ENCODE results near the gene PRG2.

PRG2 gene

GRCh38 chr11:57349491-57350274 lies 40.8 kb downstream of the PRG2 start:
- Histone ChIP-seq H3K4me1 (ENCODE audit: control insufficient read depth, insufficient read depth, low read length, poor library complexity, severe bottlenecking) (peaks cover 7% of the 10 kb centered on the region), H3K36me3 (ENCODE audit: control insufficient read depth, insufficient read depth, low read length) (no peaks in the 10 kb centered on the region), H3K27me3 (replicated peaks; ENCODE audit: control insufficient read depth, insufficient read depth, low read length, poor library complexity, severe bottlenecking) (no peaks in the 10 kb centered on the region), H3K4me3 (ENCODE audit: insufficient read depth, low read depth, low read length, poor library complexity, severe bottlenecking) (no peak overlapping the region), H3K9me3 (ENCODE audit: control insufficient read depth, low read length) (no peaks in the 10 kb centered on the region), H3K27ac (ENCODE audit: insufficient read depth, low read length, poor library complexity, severe bottlenecking) (no peak overlapping the region)
- peak; percentile 27 to 44 (median 39) for DNase-seq

DNA sequence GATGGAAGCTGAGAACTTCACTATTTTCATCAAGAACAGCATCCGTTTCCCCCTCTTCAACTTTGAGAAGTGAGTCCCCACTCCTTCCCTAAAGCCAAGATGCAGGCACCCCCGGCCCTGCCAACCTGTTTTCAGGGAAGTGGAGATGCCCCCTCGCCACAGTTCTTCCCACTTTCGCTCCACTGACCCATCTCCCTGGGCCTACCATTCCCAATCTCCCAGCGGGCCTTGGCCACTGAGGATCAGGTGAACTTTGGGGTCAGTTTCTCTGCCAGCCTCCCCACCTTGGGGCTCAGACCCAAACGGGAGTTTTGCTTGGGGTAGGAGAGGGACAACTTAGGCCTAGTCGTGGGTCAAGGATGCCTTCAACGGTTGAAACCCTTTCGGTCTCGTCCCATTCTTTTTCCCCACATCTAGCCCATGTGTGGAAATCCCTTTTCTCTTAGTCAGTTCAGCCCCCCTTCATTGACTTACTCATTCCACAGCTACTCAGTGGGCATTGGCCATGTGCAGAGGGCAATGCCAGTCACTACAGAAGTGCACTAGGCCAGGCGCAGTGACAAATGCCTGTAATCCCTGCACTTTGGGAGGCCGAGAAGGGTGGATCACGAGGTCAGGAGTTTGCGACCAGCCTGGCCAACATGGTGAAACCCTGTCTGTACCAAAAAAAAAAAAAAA lies 41.7 kb downstream of the PRG2 start:
- Histone ChIP-seq H3K36me3 (ENCODE audit: control insufficient read depth, insufficient read depth, low read length) (no peaks in the 10 kb centered on the region), H3K4me3 (ENCODE audit: insufficient read depth, low read depth, low read length, poor library complexity, severe bottlenecking) (no peak overlapping the region), H3K9me3 (ENCODE audit: control insufficient read depth, low read length) (no peaks in the 10 kb centered on the region), H3K27me3 (replicated peaks; ENCODE audit: control insufficient read depth, insufficient read depth, low read length, poor library complexity, severe bottlenecking) (no peaks in the 10 kb centered on the region), H3K4me1 (ENCODE audit: control insufficient read depth, insufficient read depth, low read length, poor library complexity, severe bottlenecking) (peaks cover 7% of the 10 kb centered on the region), H3K27ac (ENCODE audit: insufficient read depth, low read length, poor library complexity, severe bottlenecking) (no peak overlapping the region)
- no peak for DNase-seq

DNA sequence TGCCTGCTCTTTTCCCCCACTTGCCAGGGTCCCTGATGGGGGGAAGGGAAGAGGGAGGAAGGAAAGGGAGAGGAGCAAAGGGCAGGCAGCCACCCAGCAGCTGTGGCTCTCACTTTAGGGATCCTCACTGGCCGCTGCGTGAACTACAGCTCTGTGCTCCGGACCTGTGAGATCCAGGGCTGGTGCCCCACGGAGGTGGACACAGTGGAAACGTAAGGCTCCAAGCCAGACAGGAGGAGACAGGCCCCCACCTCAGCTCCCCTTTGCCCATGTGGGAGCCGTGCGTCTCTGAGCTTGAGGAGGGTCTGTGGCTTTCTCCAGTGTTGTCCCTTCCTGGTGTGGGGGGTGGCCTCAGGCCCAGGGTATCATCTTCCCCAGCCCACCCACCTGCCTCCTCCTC lies 42.4 kb downstream of the PRG2 start:
- Histone ChIP-seq H3K9me3 (ENCODE audit: control insufficient read depth, low read length) (no peaks in the 10 kb centered on the region), H3K27ac (ENCODE audit: insufficient read depth, low read length, poor library complexity, severe bottlenecking) (no peak overlapping the region), H3K36me3 (ENCODE audit: control insufficient read depth, insufficient read depth, low read length) (no peaks in the 10 kb centered on the region), H3K4me1 (ENCODE audit: control insufficient read depth, insufficient read depth, low read length, poor library complexity, severe bottlenecking) (peaks cover 7% of the 10 kb centered on the region), H3K27me3 (replicated peaks; ENCODE audit: control insufficient read depth, insufficient read depth, low read length, poor library complexity, severe bottlenecking) (no peaks in the 10 kb centered on the region), H3K4me3 (ENCODE audit: insufficient read depth, low read depth, low read length, poor library complexity, severe bottlenecking) (no peak overlapping the region)
- no peak for DNase-seq

- Histone ChIP-seq H3K4me3 (ENCODE audit: insufficient read depth, low read depth, low read length, poor library complexity, severe bottlenecking) (no peak overlapping the region), H3K27ac (ENCODE audit: insufficient read depth, low read length, poor library complexity, severe bottlenecking) (no peak overlapping the region), H3K9me3 (ENCODE audit: control insufficient read depth, low read length) (no peaks in the 10 kb centered on the region), H3K36me3 (ENCODE audit: control insufficient read depth, insufficient read depth, low read length) (no peaks in the 10 kb centered on the region), H3K4me1 (ENCODE audit: control insufficient read depth, insufficient read depth, low read length, poor library complexity, severe bottlenecking) (peaks cover 7% of the 10 kb centered on the region), H3K27me3 (replicated peaks; ENCODE audit: control insufficient read depth, insufficient read depth, low read length, poor library complexity, severe bottlenecking) (no peaks in the 10 kb centered on the region)
- no peak for DNase-seq
Measured at GRCh38 chr11:57347336-57347735, 43.1 kb downstream of the PRG2 start.

DNA sequence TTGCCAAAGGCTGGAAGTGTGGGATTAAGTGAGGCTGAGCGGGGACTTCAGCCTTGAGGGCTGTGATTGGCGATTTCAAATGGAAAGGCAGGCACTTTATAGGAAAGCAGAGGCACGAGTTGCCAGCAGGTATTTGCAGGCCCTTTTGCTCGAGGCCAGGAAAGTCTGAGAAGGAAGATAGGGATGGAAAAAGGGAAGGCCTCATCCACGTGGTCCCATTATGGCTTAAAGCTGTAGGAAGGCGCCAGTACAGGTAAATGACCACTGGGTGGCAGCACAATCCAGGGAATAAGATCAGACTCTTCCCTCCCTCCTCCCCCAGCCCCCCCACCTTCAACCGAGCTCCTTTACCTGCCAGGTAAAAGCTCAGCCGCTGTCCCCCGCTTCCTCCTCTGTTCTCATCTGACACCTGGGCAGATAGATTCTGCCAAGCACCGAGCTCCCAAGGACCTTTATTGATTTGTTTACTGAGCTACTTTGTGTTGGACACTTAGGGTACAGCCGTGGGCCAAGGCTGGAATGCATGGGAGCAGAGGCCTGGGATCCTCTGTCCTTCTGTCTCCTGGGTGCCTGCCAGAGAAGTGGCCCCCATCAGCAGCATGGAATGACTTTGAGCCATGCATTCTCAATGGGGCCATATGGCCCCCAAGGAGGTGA lies 44.8 kb downstream of the PRG2 start:
- H3K4me3 ChIP-seq (ENCODE audit: insufficient read depth, low read depth, low read length, poor library complexity, severe bottlenecking), result no peak overlapping the region
- H3K4me1 ChIP-seq (ENCODE audit: control insufficient read depth, insufficient read depth, low read length, poor library complexity, severe bottlenecking), result peaks cover 7% of the 10 kb centered on the region
- no peaks in the 10 kb centered on the region for H3K9me3 ChIP-seq (ENCODE audit: control insufficient read depth, low read length)
- no peaks in the 10 kb centered on the region for H3K36me3 ChIP-seq (ENCODE audit: control insufficient read depth, insufficient read depth, low read length)
- no peak overlapping the region for H3K27ac ChIP-seq (ENCODE audit: insufficient read depth, low read length, poor library complexity, severe bottlenecking)
- DNase-seq, result peak; percentile 36 to 66 (median 44)
- H3K27me3 ChIP-seq (replicated peaks; ENCODE audit: control insufficient read depth, insufficient read depth, low read length, poor library complexity, severe bottlenecking), result no peaks in the 10 kb centered on the region

GRCh38 chr11:57344826-57345225 lies 45.6 kb downstream of the PRG2 start:
- Histone ChIP-seq H3K4me1 (ENCODE audit: control insufficient read depth, insufficient read depth, low read length, poor library complexity, severe bottlenecking) (peaks cover 4% of the 10 kb centered on the region), H3K9me3 (ENCODE audit: control insufficient read depth, low read length) (no peaks in the 10 kb centered on the region), H3K4me3 (ENCODE audit: insufficient read depth, low read depth, low read length, poor library complexity, severe bottlenecking) (no peak overlapping the region), H3K27me3 (replicated peaks; ENCODE audit: control insufficient read depth, insufficient read depth, low read length, poor library complexity, severe bottlenecking) (no peaks in the 10 kb centered on the region), H3K36me3 (ENCODE audit: control insufficient read depth, insufficient read depth, low read length) (no peaks in the 10 kb centered on the region), H3K27ac (ENCODE audit: insufficient read depth, low read length, poor library complexity, severe bottlenecking) (no peak overlapping the region)
- no peak for DNase-seq

GRCh38 chr11:57343825-57344224 lies 46.6 kb downstream of the PRG2 start:
- H3K27me3 ChIP-seq (replicated peaks; ENCODE audit: control insufficient read depth, insufficient read depth, low read length, poor library complexity, severe bottlenecking), result no peaks in the 10 kb centered on the region
- no peaks in the 10 kb centered on the region for H3K36me3 ChIP-seq (ENCODE audit: control insufficient read depth, insufficient read depth, low read length)
- no peak overlapping the region for H3K4me3 ChIP-seq (ENCODE audit: insufficient read depth, low read depth, low read length, poor library complexity, severe bottlenecking)
- DNase-seq, result no peak
- H3K9me3 ChIP-seq (ENCODE audit: control insufficient read depth, low read length), result no peaks in the 10 kb centered on the region
- no peak overlapping the region for H3K27ac ChIP-seq (ENCODE audit: insufficient read depth, low read length, poor library complexity, severe bottlenecking)
- peaks cover 4% of the 10 kb centered on the region for H3K4me1 ChIP-seq (ENCODE audit: control insufficient read depth, insufficient read depth, low read length, poor library complexity, severe bottlenecking)

DNA sequence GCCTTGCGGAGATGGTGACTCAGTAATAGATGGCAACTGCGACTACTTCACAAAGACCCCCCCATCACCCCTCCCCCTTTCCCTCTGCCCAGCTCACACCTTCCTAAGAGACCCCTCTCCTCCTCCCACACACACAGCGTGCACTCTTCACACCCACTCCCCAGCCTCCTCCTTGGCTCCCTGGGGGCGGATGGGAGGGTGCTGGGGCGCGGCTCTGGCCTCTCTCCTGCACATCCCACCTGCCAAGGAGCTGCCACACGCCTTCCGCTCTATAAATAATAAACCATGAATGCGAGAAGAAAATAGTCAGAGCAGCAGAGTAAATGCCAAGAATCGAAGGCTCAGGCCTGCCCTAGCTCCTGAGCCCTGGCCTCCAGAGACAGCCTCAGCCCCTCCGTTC lies 47.7 kb downstream of the PRG2 start:
- Histone ChIP-seq H3K4me1 (ENCODE audit: control insufficient read depth, insufficient read depth, low read length, poor library complexity, severe bottlenecking) (peaks cover 4% of the 10 kb centered on the region), H3K27ac (ENCODE audit: insufficient read depth, low read length, poor library complexity, severe bottlenecking) (no peak overlapping the region), H3K27me3 (replicated peaks; ENCODE audit: control insufficient read depth, insufficient read depth, low read length, poor library complexity, severe bottlenecking) (no peaks in the 10 kb centered on the region), H3K4me3 (ENCODE audit: insufficient read depth, low read depth, low read length, poor library complexity, severe bottlenecking) (no peak overlapping the region), H3K9me3 (ENCODE audit: control insufficient read depth, low read length) (no peaks in the 10 kb centered on the region), H3K36me3 (ENCODE audit: control insufficient read depth, insufficient read depth, low read length) (no peaks in the 10 kb centered on the region)
- no peak for DNase-seq

GRCh38 chr11:57341250-57341808 lies 49.1 kb downstream of the PRG2 start:
- H3K4me1 ChIP-seq (ENCODE audit: control insufficient read depth, insufficient read depth, low read length, poor library complexity, severe bottlenecking), result peaks cover 9% of the 10 kb centered on the region
- H3K27ac ChIP-seq (ENCODE audit: insufficient read depth, low read length, poor library complexity, severe bottlenecking), result no peak overlapping the region
- no peak for DNase-seq
- no peak overlapping the region for H3K4me3 ChIP-seq (ENCODE audit: insufficient read depth, low read depth, low read length, poor library complexity, severe bottlenecking)
- H3K9me3 ChIP-seq (ENCODE audit: control insufficient read depth, low read length), result no peaks in the 10 kb centered on the region
- no peaks in the 10 kb centered on the region for H3K36me3 ChIP-seq (ENCODE audit: control insufficient read depth, insufficient read depth, low read length)
- no peaks in the 10 kb centered on the region for H3K27me3 ChIP-seq (replicated peaks; ENCODE audit: control insufficient read depth, insufficient read depth, low read length, poor library complexity, severe bottlenecking)
